IMR-90 (cell line): ENCODE results near the gene MAP7D1. TPM values are rescaled to one million over a fixed set of nuclear protein-coding genes. Genes with fewer than 3 reads are reported as not detected.

Experiments
- ATAC-seq: fragments of 200-7000 bp; cut with Tn5 transposase; 2 replicates; pipeline ENCODE4 v1.9.1; 2020; ENCODE audit warnings: low read depth, mild to moderate bottlenecking, moderate library complexity
- BruUV-seq: library from RNA; stranded (reverse); fragments of 400-500 nt; replicated peaks from 2 replicates; lab custom pipeline; 2021; lab: Mats Ljungman, UMichigan
- CTCF ChIA-PET: fragments of 300-600 bp; formaldehyde crosslinking; extraction: SDS; loops from one replicate; lab custom pipeline; 2021; ENCODE audit warnings: antibody characterized with exemption; lab: Yijun Ruan, JAX
- POLR2A ChIA-PET: fragments of 300-600 bp; sonication (Branson Sonifier 250); formaldehyde crosslinking; loops from one replicate; lab custom pipeline; 2022; ENCODE audit warnings: antibody characterized with exemption; ENCODE audit not compliant: unreplicated experiment; lab: Charles Lee
- DNase-seq: peaks from one replicate; pipeline ENCODE4 v3.0.0; 2013
- H2AFZ ChIP-seq: replicated peaks from 2 replicates; pipeline ENCODE3; 2013; ENCODE audit warnings: low read length, mild to moderate bottlenecking; ENCODE audit not compliant: poor library complexity
- H2AK5ac ChIP-seq: 2 replicates; pipeline ENCODE4 v1.6.1; 2013; ENCODE audit warnings: low read depth, low read length, inconsistent platforms
- H2AK9ac ChIP-seq: replicated peaks from 2 replicates; pipeline ENCODE3; 2013; ENCODE audit warnings: mild to moderate bottlenecking, low read depth, low read length, moderate library complexity; ENCODE audit not compliant: poor library complexity
- H2BK120ac ChIP-seq: 2 replicates; pipeline ENCODE4 v1.6.1; 2013; ENCODE audit warnings: low read depth, low read length, inconsistent platforms
- H2BK15ac ChIP-seq: 3 replicates; pipeline ENCODE4 v1.6.1; 2013; ENCODE audit warnings: low read depth, low read length, inconsistent platforms
- H2BK20ac ChIP-seq: 2 replicates; pipeline ENCODE4 v1.6.1; 2013; ENCODE audit warnings: low read depth, mild to moderate bottlenecking, inconsistent platforms, low read length, moderate library complexity
- H2BK5ac ChIP-seq: 2 replicates; pipeline ENCODE4 v1.6.1; 2013; ENCODE audit warnings: mild to moderate bottlenecking, low read depth, low read length, inconsistent platforms; ENCODE audit not compliant: poor library complexity, severe bottlenecking
- H3K14ac ChIP-seq: replicated peaks from 2 replicates; pipeline ENCODE4 v1.6.1; 2013; ENCODE audit warnings: low read depth, low read length, inconsistent platforms
- H3K18ac ChIP-seq: 2 replicates; pipeline ENCODE4 v1.6.1; 2013; ENCODE audit warnings: low read depth, low read length, control low read depth
- H3K23ac ChIP-seq: 2 replicates; pipeline ENCODE4 v1.6.1; 2013; ENCODE audit warnings: low read depth, low read length, inconsistent platforms
- H3K27ac ChIP-seq: 2 replicates; pipeline ENCODE4 v1.5.1; 2013; ENCODE audit warnings: mild to moderate bottlenecking, control low read depth, low read length; ENCODE audit not compliant: insufficient read depth
- H3K27me3 ChIP-seq: 2 replicates; pipeline ENCODE4 v1.6.1; 2013; ENCODE audit warnings: low read length; ENCODE audit not compliant: control insufficient read depth, insufficient read depth
- H3K36me3 ChIP-seq: 2 replicates; pipeline ENCODE4 v1.6.1; 2013; ENCODE audit warnings: low read length, mixed read lengths; ENCODE audit not compliant: control insufficient read depth, insufficient read depth
- H3K4ac ChIP-seq: 2 replicates; pipeline ENCODE4 v1.6.1; 2013; ENCODE audit warnings: low read depth, low read length, inconsistent platforms
- H3K4me1 ChIP-seq: 2 replicates; pipeline ENCODE4 v1.6.1; 2013; ENCODE audit warnings: low read length, mixed read lengths; ENCODE audit not compliant: control insufficient read depth, insufficient read depth
- H3K4me2 ChIP-seq: 2 replicates; pipeline ENCODE4 v1.6.1; 2013; ENCODE audit warnings: low read depth, mild to moderate bottlenecking, control low read depth, low read length, moderate library complexity
- H3K4me3 ChIP-seq: 2 replicates; pipeline ENCODE4 v1.5.1; 2013; ENCODE audit warnings: low read depth, mild to moderate bottlenecking, control low read depth, low read length, moderate library complexity; ENCODE audit not compliant: insufficient read depth
- H3K56ac ChIP-seq: 2 replicates; pipeline ENCODE4 v1.6.1; 2013; ENCODE audit warnings: low read length, inconsistent platforms; ENCODE audit not compliant: insufficient read depth; ENCODE audit errors: extremely low read depth
- H3K79me1 ChIP-seq, 2 experiments: 2 replicates each; pipeline ENCODE4 v1.6.1; 2013; ENCODE audit warnings: low read length in 2 of 2, inconsistent platforms in 1 of 2, low read depth in 1 of 2
- H3K9ac ChIP-seq: 2 replicates; pipeline ENCODE4 v1.6.1; 2013; ENCODE audit warnings: low read depth, low read length, control low read depth
- H3K9me1 ChIP-seq: 2 replicates; pipeline ENCODE4 v1.6.1; 2013; ENCODE audit warnings: low read length, inconsistent platforms; ENCODE audit not compliant: insufficient read depth
- H3K9me3 ChIP-seq: 2 replicates; pipeline ENCODE4 v1.6.1; 2013; ENCODE audit warnings: low read length; ENCODE audit not compliant: control insufficient read depth, insufficient read depth
- H4K20me1 ChIP-seq: 2 replicates; pipeline ENCODE4 v1.6.1; 2013; ENCODE audit warnings: low read length, inconsistent platforms; ENCODE audit not compliant: insufficient read depth
- H4K5ac ChIP-seq: 2 replicates; pipeline ENCODE4 v1.6.1; 2013; ENCODE audit warnings: mild to moderate bottlenecking, low read depth, low read length, control low read depth
- H4K8ac ChIP-seq, 2 experiments: 2 replicates each; pipeline ENCODE4 v1.6.1; 2013; ENCODE audit warnings: low read depth in 2 of 2, low read length in 2 of 2, control low read depth in 1 of 2, inconsistent platforms in 1 of 2
- H4K91ac ChIP-seq: 2 replicates; pipeline ENCODE4 v1.6.1; 2013; ENCODE audit warnings: low read depth, low read length, inconsistent platforms; ENCODE audit not compliant: insufficient read depth
- BHLHE40 ChIP-seq: fragments of 150-350 bp; IDR thresholded peaks from 2 replicates; pipeline ENCODE4 v1.6.1; 2016; ENCODE audit warnings: mild to moderate bottlenecking, low read depth, low read length
- CEBPB ChIP-seq: IDR thresholded peaks from 2 replicates; pipeline ENCODE4 v1.6.1; 2012; ENCODE audit warnings: low read depth, low read length, improper control_type of control experiment
- FOS ChIP-seq: fragments of 150-350 bp; IDR thresholded peaks from 2 replicates; pipeline ENCODE4 v1.6.1; 2016; ENCODE audit warnings: low read depth, low read length
- MAFK ChIP-seq: IDR thresholded peaks from 2 replicates; pipeline ENCODE4 v1.6.1; 2012; ENCODE audit warnings: low read depth, low read length, improper control_type of control experiment
- MXI1 ChIP-seq: IDR thresholded peaks from 2 replicates; pipeline ENCODE4 v1.6.1; 2012; ENCODE audit warnings: low read depth, mild to moderate bottlenecking, low read length, moderate library complexity, borderline replicate concordance
- POLR2A ChIP-seq: IDR thresholded peaks from 2 replicates; pipeline ENCODE4 v1.6.1; 2012; ENCODE audit warnings: mild to moderate bottlenecking, low read depth, low read length
- RAD21 ChIP-seq: IDR thresholded peaks from 2 replicates; pipeline ENCODE4 v1.6.1; 2012; ENCODE audit warnings: low read length, improper control_type of control experiment
- RCOR1 ChIP-seq: IDR thresholded peaks from 2 replicates; pipeline ENCODE4 v1.6.1; 2012; ENCODE audit warnings: mild to moderate bottlenecking, low read length, improper control_type of control experiment; ENCODE audit not compliant: insufficient replicate concordance
- SMC3 ChIP-seq: fragments of 150-350 bp; IDR thresholded peaks from 2 replicates; pipeline ENCODE4 v1.6.1; 2016; ENCODE audit warnings: low read depth, mild to moderate bottlenecking, antibody characterized with exemption, low read length, moderate library complexity
- WGBS, 2 experiments: methylation state at CpG; one replicate each; pipeline versions ENCODE4 v1.1.5 to v1.1.7; 2013; ENCODE audit warnings: missing lambda C conversion rate in 2 of 2; ENCODE audit not compliant: insufficient read length in 1 of 2; ENCODE audit errors: extremely low coverage in 2 of 2; 5-methylcytosine and 5-hydroxymethylcytosine counted together
- dilution Hi-C: fragments of 300-500 bp; cut with HindIII; formaldehyde crosslinking; loops from one replicate; pipeline ENCODE4 v1.14.3; 2018; ENCODE audit warnings: low sequenced_read_pairs; ENCODE audit not compliant: unreplicated experiment
- in situ Hi-C: fragments of 300-500 bp; cut with MboI; formaldehyde crosslinking; loops from 3 replicates; pipeline ENCODE4 v1.14.3; 2019; ENCODE audit warnings: low sequenced_read_pairs, inconsistent platforms, mixed read lengths
- intact Hi-C: fragments of 100-400 bp; cut with micrococcal nuclease; formaldehyde crosslinking; loops from 2 replicates; pipeline ENCODE4 v1.10.0; 2022
- polyA plus RNA-seq, 3 experiments: library from polyadenylated mRNA; depleted of rRNA; stranded (reverse); fragments of >200 nt; gene quantifications; 2 replicates each; pipeline ENCODE4 v1.2.3, GENCODE V29; 2012; ENCODE audit warnings: low replicate concordance in 1 of 3
- total RNA-seq: library from RNA; depleted of rRNA; stranded (reverse); fragments of >200 nt; gene quantifications from 2 replicates; pipeline ENCODE4 v1.2.3, GENCODE V29; 2012
- TF ChIP-seq, protein P1 (sequence below): fragments of 150-350 bp; IDR thresholded peaks from 2 replicates; pipeline ENCODE4 v1.6.1; 2016; ENCODE audit warnings: low read depth, mild to moderate bottlenecking, low read length, moderate library complexity, borderline replicate concordance
- TF ChIP-seq, protein P2 (sequence below): conservative IDR thresholded peaks from 2 replicates; pipeline ENCODE4 v1.5.1; 2012; ENCODE audit warnings: mild to moderate bottlenecking, low read depth, low read length, improper control_type of control experiment
- TF ChIP-seq, protein P3 (sequence below): fragments of 150-350 bp; IDR thresholded peaks from 2 replicates; pipeline ENCODE4 v1.6.1; 2017; ENCODE audit warnings: mild to moderate bottlenecking, antibody characterized with exemption, low read length, low read depth

The MAP7D1 gene
- total and polyA plus RNA-seq, 2 of the 4 experiments (the other 2 are of a cell fraction) = 32.3 to 81.9 TPM

- Histone ChIP-seq H2AFZ (peak overlapping the region; percentile 21), H4K5ac (no peak overlapping the region), H3K23ac (no peak overlapping the region), H3K27ac (no peak overlapping the region), H3K9me3 (no peaks in the 10 kb centered on the region), H3K14ac (no peak overlapping the region), H2AK9ac (peak overlapping the region; percentile 55), H3K79me1 (peaks cover 10 to 38% of the 10 kb centered on the region in 2 experiments), H4K91ac (no peak overlapping the region), H3K4me2 (no peak overlapping the region), H3K56ac (no peak overlapping the region), H3K18ac (no peak overlapping the region), H4K20me1 (peaks cover 13% of the 10 kb centered on the region), H3K9ac (no peak overlapping the region), H4K8ac (no peak overlapping the region), H2BK15ac (no peak overlapping the region), H3K9me1 (0 out of 2 replicates have a peak, but pooled peaks cover 4% of the 10 kb centered on the region), H2BK120ac (no peak overlapping the region), H3K27me3 (no peaks in the 10 kb centered on the region), H3K4me3 (no peak overlapping the region), H3K36me3 (peaks cover 43% of the 10 kb centered on the region), H3K4ac (no peak overlapping the region), H2BK5ac (no peak overlapping the region), H2BK20ac (no peak overlapping the region), H2AK5ac (no peak overlapping the region), H3K4me1 (peaks cover 2% of the 10 kb centered on the region)
- dilution Hi-C loops = no loop called here
- POLR2A ChIA-PET = interaction anchor here (0.7 kb wide), 1 partner anchor 48 kb away, joined by 11 read pairs; no protein-coding TSS in a partner anchor
- intact Hi-C loops = no loop called here
- no peak for ATAC-seq
- no TSS peak for BruUV-seq
- TF ChIP-seq RCOR1 = no peak
- TF ChIP-seq, protein P1, sequence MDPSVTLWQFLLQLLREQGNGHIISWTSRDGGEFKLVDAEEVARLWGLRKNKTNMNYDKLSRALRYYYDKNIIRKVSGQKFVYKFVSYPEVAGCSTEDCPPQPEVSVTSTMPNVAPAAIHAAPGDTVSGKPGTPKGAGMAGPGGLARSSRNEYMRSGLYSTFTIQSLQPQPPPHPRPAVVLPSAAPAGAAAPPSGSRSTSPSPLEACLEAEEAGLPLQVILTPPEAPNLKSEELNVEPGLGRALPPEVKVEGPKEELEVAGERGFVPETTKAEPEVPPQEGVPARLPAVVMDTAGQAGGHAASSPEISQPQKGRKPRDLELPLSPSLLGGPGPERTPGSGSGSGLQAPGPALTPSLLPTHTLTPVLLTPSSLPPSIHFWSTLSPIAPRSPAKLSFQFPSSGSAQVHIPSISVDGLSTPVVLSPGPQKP = no peak
- TF ChIP-seq MXI1 = no peak
- no peak for TF ChIP-seq BHLHE40
- no peak for TF ChIP-seq MAFK
- TF ChIP-seq CEBPB = no peak
- TF ChIP-seq, protein P2, sequence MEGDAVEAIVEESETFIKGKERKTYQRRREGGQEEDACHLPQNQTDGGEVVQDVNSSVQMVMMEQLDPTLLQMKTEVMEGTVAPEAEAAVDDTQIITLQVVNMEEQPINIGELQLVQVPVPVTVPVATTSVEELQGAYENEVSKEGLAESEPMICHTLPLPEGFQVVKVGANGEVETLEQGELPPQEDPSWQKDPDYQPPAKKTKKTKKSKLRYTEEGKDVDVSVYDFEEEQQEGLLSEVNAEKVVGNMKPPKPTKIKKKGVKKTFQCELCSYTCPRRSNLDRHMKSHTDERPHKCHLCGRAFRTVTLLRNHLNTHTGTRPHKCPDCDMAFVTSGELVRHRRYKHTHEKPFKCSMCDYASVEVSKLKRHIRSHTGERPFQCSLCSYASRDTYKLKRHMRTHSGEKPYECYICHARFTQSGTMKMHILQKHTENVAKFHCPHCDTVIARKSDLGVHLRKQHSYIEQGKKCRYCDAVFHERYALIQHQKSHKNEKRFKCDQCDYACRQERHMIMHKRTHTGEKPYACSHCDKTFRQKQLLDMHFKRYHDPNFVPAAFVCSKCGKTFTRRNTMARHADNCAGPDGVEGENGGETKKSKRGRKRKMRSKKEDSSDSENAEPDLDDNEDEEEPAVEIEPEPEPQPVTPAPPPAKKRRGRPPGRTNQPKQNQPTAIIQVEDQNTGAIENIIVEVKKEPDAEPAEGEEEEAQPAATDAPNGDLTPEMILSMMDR = no peak
- TF ChIP-seq, protein P3, sequence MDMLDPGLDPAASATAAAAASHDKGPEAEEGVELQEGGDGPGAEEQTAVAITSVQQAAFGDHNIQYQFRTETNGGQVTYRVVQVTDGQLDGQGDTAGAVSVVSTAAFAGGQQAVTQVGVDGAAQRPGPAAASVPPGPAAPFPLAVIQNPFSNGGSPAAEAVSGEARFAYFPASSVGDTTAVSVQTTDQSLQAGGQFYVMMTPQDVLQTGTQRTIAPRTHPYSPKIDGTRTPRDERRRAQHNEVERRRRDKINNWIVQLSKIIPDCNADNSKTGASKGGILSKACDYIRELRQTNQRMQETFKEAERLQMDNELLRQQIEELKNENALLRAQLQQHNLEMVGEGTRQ = no peak
- no peak for TF ChIP-seq POLR2A
- no peak for TF ChIP-seq SMC3
- no peak for TF ChIP-seq FOS
- no peak for TF ChIP-seq RAD21
- CTCF ChIA-PET = interaction anchor here (1.0 to 1.3 kb wide), 2 partner anchors 21 to 33 kb away, joined by 3 read pairs; no protein-coding TSS in a partner anchor
- DNase-seq = no peak
- in situ Hi-C loops = no loop called here
- WGBS, 2 experiments = no CpG with 5 or more reads among the region's 2 CpGs
Observed at GRCh38 chr1:36182734-36183133, 26.8 kb downstream of the MAP7D1 start.
